CD4-positive, alpha-beta T cell treated with Interleukin-1 beta for 1 hour (primary cell): Measurements from ENCODE around the gene EBI3.
"Not testable (repeated sequence)": the region's sequence is repeated elsewhere in the genome, so short reads cannot be mapped to it uniquely, and the experiment has no call there.

Experiments used
- DNase-seq, 2 donors: peaks; one replicate each; pipeline ENCODE4 v3.0.0-alpha.2; 2020 to 2022

The EBI3 gene

DNA sequence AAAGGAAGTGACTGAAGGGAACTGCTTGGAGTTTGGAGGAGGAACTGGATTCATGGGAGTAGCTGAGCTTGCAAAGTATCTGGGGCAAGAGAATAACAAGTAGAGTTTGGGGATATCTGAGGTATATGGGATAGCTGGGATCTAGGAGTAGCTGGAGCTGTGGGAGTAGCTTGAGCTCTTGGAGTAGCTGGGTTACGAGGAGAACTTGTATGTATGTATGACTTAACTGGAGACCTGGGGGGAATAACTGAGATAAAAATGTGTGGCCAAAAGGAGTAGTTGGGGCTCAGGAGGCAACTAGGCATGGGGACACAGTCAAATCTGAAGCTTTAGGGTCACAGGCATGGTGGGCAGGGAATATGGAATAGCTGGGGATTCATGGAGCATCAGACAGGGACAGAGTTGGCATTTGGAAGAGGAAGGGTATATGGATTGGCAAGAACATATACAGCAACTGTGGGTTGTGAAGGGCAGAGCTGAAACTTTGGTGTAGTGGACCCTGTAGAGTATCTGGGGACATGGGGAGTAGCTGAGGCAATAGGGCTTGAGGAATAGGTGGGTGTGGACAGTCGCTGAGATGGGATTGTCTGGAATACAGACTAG, 28.3 kb upstream of the EBI3 start:
- DNase-seq = no peak

DNA sequence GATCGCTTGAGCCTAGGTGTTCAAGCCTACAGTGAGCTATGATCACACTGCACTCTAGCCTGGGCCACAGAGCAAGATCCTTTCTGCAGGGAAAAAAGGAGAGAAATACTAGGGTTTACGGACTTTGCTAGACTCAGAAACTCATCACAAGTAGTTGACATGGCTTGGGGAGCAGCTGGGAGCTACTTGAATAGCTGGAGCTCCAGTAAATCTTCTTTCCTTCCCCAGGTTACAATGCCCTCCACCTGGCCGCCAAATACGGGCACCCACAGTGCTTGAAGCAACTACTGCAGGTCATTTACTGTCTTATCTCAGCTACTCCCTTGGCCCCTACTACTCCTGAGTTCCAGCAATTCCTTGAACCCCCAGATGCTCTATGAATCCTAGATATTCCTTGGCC, 27.5 kb upstream of the EBI3 start:
- DNase-seq = no peak

DNA sequence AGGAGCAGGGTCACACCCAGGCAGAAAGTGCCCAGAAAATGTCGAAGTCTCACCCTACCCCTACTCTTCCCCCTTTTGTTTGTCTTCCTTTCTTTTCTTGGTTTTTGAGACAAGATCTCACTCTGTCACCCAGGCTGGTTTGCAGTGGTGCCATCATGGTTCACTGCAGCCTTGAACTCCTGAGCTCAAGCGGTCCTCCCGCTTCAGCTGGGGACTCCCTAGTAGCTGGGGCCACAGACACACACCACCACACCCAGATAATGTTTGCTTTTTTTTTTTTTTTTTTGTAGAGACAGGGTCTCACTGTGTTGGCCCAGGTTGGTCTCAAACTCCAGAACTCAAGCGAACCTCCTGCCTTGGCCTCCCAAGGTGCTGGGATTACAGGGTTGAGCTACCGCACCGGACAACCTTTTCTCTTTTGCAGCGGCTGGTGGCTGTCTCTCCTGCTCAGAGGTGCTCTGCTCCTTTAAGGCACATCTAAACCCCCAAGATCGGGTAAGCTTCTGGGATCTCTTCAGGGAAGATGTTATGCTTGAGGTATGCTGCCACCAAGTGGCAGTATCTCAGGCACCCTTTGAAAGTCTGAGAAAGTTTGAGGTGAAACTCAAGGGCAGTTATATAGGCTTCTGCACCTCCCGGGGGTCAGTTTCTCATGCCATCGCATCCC, 22.4 kb upstream of the EBI3 start:
- no peak for DNase-seq

DNA sequence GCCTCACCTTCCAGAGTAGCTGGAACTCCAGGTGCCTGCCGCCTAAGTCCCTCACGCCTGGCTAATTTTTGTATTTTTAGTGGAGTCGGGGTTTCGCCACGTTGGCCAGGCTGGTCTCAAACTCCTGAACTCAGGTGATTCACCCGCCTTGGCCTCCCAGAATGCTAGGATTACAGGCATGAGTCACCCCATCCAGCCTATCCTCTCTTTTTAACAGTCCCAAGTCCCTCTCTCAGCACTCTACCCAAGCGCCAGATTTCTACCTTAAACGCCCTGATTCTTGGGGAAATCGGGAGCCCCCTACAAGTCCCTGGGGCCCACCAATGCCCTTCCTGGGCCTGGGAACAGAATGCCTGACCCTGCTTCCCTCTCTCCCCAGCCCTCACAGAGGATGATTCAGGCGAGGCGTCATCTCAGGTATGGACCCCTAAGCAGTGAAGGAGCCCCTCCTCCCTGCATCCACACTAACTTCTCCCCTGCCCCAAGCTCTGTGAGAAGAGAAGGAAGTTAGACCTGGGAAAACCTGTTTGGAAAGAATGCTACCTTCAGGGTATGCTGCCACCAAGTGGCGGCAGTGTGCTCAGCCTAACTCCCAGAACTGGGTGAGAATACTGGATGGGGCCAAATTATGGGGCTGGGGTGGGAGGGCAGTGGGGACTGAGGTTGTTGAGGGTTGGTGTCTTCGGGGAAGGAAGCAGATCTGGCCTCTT, 20.8 kb upstream of the EBI3 start:
- DNase-seq = no peak

DNA sequence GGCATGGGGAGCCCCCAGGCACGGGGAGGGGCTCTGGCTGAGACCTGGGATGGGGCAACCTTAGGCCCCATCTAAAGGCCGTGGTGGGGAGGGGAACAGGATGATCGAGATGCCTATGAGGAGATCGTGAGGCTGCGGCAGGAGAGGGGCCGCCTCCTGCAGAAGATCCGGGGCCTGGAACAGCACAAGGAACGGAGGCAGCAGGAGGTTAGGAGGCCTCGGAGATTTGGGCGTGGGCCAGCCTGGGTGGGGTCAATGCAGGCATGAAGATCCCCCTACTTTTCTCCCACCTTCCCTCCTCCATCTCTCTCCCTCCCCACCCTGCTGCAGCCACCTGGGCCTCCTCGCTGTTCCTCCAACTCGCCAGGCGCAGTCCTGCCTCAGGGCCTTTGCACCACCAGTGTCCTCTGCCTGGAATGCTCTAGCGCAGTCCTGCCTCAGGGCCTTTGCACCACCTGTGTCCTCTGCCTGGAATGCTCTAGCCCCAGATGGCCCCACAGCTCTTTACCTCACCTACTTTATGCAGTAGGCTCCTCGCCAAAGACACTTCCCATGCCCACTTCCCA, 19.1 kb upstream of the EBI3 start:
- no peak for DNase-seq

DNA sequence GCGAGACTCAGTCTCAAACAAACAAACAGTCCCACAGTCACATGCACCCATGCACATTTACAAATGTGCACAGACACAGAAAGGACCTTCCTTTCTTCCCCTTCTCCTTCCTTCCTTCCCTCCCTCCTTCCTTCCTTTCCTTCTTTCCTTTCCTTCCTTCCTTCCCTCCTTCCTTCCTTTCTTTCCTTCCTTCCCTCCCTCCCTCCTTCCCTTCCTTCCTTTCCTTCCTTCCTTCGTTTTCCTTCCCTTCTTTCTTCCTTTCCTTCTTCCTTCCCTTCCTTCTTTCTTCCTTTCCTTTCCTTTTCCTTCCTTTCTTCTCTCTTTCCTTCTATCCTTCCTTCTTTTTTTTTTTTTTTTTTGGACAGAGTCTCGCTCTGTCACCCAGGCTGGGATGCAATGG, 16.2 kb upstream of the EBI3 start:
- DNase-seq = no peak

DNA sequence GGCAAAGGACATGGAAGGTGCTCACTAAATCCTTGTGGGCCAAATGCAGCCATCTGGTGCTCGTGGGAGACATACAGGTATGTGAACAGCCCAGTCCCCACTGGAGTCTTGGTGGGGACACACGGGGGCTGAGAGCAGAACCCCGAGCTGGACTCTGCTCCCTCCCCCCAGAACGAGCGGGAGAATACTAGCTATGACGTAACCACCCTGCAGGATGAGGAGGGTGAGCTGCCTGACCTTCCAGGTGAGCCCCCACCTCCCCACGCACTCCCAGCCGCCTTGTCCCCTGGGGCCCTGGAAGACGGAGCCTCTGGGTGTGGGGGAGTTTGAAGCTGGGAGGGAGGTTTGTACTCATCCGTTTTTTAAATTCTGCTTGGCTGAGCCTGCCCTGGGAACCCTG, 13.5 kb upstream of the EBI3 start:
- DNase-seq = no peak

DNA sequence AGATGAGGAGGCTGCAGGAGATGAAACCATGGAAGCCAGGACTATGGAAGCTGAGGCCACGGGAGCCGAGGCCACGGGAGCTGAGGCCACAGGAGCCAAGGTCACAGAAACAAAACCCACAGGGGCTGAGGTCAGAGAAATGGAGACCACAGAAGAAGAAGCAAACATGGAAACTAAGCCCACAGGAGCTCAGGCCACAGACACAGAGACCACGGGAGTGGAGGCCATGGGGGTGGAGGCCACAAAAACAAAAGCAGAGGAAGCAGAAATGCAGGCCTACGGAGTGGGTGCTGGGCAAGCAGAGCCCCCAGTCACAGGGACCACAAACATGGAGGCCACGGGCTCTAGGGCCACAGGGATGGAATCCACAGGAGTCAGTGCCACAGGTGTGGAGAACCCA, 12.5 kb upstream of the EBI3 start:
- DNase-seq = no peak

DNA sequence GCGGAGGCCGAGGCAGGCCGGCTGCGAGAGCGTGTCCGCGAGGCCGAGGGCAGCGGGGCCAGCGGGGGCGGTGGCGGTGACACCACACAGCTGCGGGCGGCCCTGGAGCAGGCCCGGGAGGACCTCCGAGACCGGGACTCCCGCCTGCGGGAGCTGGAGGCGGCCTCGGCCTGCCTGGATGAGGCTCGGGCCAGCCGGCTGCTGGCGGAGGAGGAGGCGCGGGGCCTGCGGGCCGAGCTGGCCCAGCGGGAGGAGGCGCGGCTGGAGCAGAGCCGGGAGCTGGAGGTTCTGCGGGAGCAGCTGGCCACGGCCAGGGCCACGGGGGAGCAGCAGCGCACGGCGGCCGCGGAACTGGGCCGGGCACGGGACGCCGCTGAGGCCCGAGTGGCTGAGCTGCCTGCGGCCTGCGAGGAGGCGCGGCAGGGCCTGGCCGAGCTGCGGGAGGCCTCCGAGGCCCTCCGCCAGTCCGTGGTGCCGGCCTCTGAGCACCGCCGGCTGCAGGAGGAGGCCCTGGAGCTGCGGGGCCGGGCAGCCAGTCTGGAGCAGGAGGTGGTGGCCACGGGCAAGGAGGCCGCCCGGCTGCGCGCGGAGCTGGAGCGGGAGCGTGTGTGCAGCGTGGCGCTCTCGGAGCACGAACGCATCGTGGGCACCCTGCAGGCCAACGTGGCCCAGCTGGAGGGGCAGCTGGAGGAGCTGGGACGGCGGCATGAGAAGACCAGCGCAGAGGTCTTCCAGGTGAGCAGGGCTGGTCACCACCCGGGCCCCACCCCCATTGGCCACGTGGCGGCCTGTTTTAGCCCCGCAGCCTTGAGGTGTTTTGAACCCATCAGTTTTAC, 11.7 kb upstream of the EBI3 start:
- DNase-seq = no peak

DNA sequence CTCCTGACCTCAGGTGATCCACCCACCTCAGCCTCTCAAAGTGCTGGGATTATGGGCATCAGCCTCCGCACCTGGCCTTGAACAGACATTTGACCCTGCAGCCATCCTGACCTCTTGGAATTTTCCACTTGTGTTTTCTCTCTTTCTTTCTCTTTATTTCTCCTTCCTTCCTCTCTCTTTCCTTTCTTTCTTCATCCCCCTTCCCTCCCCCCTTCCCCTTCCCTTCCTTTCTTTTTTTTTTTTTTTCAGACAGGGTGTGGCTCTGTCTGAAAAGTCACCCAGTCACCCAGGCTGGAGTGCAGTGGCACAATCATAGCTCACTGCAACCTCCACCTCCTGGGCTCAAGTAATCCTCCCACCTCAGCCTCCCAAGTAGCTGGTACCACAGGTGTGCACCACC, 10.8 kb upstream of the EBI3 start:
- not testable (repeated sequence) for DNase-seq

DNA sequence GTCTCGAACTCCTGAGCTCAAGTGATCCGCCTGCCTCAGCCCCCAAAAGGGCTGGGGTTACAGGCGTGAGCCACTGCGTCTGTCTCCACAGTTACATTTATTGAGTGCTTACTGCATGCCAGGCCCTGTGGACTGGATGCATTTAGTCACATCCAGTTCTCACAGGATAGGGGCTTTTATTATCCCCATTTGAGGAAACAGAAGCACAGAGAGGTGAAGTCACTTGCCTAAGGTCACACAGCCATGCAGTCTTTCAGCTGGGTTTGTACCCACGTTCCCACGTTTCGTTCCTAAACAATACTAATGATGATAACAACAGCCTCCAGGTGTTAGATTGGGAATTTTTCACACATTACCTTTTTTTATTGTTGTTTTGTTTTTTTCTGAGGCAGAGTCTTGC, 9.1 kb upstream of the EBI3 start:
- no peak for DNase-seq

DNA sequence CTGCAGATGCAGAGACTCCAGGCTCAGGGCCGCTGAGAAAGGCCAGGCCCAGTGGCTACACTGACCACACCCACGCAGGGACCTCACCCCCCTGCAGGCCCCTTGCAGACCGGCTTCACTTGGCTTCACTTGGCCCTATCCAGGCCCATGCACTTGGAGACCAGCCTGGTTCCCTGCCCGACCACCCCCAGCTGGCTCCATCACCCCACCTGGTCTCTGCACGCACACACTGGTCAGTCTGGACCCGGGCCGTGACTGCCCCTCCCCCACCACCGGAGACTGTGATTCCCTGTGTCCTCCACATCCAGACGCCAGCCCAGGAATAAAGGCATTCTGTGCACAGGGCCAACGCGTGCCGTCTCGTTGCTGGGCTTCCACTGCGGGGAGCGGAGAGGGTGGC, 4.9 kb upstream of the EBI3 start:
- no peak for DNase-seq

DNA sequence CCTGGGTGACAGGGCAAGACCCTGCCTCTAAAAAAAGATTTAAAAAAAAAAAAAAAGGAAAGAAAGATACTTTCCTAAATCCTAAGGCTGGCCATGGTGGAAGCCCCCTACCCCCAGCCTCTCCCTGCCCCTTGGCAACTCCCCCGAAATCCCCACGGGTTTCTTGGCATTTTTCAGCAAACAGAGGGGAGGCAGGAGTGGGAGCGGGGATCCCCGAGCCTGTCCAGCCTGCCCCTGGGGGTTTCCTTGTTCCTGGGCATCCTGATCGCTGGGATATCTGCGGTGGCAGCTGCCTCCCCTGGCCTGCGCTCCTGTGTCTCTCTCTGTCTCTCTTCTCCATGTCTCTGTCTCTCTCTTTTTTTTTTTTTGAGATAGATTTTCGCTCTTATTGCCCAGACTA, 3.4 kb upstream of the EBI3 start:
- no peak for DNase-seq

DNA sequence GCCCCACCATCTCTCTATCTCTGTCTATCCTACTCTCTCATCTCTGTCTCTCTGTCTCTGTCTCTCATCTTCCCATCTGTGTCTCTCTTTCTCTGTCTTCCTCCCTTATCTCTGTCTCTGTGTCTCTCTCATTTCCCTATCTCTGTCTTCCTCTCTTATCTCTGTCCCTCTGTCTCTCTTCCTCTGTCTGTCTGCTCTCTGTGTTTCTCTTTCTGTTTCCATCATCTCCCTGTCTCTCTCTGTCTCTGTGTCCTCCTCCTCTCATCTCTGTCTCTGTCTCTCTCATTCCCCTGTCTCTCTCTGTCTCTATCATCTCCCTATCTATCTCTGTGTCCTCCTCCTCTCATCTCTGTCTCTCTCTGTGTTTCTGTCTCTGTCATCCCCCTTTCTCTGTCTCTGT, 1.6 kb upstream of the EBI3 start:
- DNase-seq = no peak

DNA sequence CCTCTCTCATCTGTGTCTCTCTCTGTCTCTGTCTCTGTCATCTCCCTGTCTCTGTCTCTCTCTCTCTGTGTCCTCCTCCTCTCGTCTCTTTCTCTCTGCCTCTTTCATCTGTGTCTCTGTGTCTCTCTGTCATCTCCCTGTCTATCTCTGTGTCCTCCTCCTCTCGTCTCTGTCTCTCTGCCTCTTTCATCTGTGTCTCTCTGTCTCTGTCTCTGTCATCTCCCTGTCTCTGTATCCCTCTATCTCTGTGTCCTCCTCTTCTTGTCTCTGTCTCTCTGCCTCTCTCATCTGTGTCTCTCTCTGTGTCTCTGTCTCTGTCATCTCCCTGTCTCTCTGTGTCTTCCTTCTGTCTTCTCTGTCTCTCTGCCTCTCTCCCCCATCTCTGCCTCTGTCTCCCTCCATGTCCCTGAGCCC, 551 bp upstream of the EBI3 start:
- DNase-seq = no peak

DNA sequence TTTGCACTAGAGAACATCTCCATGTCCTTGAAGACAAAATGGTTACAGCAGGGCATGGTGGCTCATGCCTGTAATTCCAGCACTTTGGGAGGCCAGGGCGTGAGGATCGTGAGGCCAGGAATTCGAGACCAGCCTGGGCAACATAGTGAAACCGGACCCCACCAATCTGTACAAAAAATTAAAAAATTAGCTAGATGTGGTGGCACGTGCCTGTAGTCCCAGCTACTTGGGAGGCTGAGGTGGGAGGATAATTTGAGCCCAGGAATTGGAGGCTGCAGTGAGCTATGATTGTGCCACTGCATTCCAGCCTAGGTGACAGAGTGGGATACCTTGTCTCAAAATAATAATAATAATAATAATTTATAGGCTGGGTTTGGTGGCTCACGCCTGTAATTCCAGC, 914 bp downstream of the EBI3 start:
- not testable (repeated sequence) for DNase-seq

DNA sequence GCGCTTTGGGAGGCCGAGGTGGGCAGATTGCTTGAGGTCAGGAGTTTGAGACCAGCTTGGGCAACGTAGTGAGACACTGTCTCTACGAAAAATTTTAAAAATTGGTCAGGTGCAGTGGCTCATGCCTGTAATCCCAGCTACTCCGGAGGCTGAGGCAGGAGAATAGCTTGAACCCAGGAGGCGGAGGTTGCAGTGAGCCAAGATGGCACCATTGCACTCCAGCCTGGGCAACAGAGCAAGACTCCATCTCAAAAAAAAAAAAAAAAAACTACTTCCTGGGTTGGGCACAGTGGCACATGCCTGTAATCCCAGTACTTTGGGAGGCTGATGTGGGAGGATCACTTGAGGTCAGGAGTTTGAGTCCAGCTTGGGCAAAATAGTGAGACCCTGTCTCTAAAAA, 2.2 kb downstream of the EBI3 start:
- not testable (repeated sequence) for DNase-seq

DNA sequence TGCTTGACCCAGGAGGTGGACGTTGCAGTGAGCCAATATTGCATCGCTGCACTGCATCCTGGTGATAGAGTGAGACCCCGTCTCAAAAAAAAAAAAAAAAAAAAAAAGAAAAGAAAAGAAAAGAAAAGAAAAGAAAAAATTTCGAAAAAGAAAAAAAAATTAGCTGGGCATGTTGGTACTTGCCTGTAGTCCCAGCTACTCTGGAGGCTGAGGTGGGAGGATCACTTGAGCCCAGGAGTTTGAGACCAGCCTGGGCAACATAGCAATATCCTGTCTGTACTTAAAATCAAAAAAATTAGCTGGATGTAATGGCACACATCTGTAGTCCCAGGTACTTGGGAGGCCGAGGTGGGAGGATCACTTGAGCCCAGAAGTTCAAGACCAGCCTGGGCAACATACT, 2.8 kb downstream of the EBI3 start:
- not testable (repeated sequence) for DNase-seq

DNA sequence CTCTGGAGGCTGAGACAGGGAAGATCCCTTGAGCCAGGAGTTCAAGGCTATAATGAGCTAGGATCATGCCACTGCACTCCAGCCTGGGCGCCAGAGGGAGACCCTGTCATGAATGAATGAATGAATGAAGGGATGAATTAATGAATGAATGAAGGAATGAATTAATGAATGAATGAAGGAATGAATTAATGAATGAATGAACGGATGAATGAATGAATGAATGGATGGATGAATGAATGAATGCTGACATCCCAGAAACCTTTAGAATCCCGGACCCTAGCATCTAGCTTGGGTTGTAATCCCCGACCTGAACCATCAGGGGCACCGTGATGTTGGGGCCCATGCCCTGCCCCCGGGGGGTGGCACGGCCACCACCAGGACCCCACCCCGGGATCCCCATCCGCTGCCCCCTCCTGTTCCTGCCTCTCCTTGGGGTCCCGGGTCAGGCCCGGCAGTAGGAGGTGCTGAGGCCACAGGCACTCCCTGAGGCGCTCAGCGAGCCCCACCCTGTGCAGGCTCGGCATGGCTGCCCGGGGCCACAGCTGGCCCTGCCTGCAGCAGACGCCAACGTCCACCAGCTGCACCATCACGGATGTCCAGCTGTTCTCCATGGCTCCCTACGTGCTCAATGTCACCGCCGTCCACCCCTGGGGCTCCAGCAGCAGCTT, 3.4 kb downstream of the EBI3 start:
- no peak for DNase-seq

DNA sequence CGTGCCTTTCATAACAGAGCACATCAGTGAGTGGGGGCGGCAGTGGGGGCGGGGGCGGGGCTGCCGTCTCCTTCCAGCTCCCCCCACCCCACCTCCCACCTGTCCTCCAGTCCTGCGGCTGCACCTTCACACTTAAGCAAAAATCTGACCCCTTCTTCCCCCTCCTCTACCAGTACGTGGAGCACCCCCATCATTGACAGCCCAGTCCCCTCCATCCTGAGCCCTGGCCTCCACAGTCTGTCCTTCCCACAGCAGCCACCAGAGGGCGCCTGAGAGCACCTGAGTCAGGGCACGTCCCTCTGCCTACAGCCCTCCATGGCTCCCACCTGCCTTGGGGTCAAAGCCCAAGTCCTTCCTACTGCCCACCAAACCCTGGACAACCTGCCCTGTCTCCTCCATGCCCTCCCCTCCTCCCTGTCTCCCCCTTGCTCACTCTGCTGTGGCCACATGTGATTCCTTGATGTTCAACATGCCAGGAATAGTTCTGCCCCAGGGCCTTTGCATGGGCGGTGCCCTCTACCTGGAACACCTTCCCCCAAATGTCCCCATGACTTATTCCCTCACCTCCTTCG, 4.0 kb downstream of the EBI3 start:
- DNase-seq = peak; percentile 42 to 63

DNA sequence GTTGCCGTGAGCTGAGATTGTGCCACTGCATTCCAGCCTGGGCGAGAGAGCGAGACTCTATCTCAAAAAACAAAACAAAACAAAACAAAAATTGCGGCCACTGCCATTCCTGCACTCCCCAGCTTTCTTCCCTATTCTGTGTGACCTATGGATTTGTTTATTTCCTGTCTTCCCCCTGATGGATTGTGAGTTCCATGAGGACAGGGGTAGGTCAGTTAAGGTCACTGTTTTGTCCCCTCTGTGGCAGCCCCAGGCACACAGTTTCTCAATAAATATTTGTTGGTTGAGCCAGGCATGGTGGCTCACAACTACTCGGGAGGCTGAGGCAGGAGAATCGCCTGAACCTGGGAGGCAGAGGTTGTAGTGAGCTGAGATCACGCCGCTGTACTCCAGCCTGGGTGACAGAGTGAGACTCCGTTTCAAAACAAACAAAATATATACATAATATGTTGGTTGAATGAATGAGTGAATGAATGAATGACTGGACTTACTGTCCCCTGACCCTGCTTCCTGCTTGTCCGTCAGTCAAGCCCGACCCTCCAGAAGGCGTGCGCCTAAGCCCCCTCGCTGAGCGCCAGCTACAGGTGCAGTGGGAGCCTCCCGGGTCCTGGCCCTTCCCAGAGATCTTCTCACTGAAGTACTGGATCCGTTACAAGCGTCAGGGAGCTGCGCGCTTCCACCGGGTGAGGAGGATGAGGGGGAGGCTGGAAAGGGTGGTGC, 5.0 kb downstream of the EBI3 start:
- DNase-seq = no peak

DNA sequence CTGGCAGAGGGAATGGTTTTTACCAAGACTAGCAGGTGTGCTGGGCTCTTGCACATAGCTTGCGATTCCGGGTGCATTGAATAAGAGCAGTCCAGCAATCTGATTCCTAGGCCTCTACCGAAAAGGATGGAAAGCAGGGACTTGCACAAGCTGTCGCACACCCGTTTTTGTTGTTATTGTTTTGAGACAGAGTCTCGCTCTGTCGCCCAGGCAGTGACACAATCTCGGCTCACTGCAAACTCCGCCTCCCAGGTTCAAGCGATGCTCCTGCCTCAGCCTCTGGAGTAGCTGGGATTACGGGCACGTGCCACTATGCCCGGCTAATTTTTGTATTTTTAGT, 5.5 kb downstream of the EBI3 start:
- no peak for DNase-seq
